ENCODE measurements around the gene SNRK. TPM values are rescaled to one million over a fixed set of nuclear protein-coding genes. Genes with fewer than 3 reads are reported as not detected.

The SNRK gene
- total RNA-seq, 1 experiment from 2014 or later = 11.8 TPM

DNA sequence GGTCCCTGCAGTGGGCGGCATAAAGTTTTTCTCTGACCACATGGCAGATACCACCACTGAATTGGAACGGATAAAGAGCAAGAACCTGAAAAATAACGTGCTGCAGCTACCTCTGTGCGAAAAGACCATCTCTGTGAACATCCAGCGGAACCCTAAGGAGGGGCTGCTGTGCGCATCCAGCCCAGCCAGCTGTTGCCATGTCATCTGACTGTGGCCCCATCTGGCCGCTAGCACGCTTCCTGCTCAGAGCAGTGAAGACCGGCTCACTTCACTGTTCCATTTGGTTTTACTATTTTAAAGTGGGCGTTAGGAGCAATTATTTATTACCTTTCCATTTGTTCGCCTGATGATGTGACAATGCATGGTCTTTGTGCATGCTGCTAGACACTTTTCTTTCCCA is 62.0 kb downstream of the SNRK start (continued):
- TF ChIP-seq PRDM15 (CRISPR knock-in tag; IDR thresholded peaks at IDR 0.05) (no peak), MXD4 (CRISPR knock-in tag; IDR thresholded peaks at IDR 0.05; ENCODE audit: borderline replicate concordance) (no peak), MYBL2 (CRISPR knock-in tag; IDR thresholded peaks at IDR 0.05) (no peak), SOX15 (CRISPR knock-in tag; IDR thresholded peaks at IDR 0.05) (no peak), TEAD1 (CRISPR knock-in tag; IDR thresholded peaks at IDR 0.05) (no peak), NR3C1 (CRISPR knock-in tag; conservative IDR thresholded peaks at IDR 0.05; ENCODE audit: low read depth) (no peak), ZNF671 (CRISPR knock-in tag; IDR thresholded peaks at IDR 0.05) (no peak)
- TF ChIP-seq, protein P1, sequence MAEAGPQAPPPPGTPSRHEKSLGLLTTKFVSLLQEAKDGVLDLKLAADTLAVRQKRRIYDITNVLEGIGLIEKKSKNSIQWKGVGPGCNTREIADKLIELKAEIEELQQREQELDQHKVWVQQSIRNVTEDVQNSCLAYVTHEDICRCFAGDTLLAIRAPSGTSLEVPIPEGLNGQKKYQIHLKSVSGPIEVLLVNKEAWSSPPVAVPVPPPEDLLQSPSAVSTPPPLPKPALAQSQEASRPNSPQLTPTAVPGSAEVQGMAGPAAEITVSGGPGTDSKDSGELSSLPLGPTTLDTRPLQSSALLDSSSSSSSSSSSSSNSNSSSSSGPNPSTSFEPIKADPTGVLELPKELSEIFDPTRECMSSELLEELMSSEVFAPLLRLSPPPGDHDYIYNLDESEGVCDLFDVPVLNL (CRISPR knock-in tag; IDR thresholded peaks at IDR 0.05; ENCODE audit: borderline replicate concordance, low read depth) = no peak
- TF ChIP-seq, protein P2, sequence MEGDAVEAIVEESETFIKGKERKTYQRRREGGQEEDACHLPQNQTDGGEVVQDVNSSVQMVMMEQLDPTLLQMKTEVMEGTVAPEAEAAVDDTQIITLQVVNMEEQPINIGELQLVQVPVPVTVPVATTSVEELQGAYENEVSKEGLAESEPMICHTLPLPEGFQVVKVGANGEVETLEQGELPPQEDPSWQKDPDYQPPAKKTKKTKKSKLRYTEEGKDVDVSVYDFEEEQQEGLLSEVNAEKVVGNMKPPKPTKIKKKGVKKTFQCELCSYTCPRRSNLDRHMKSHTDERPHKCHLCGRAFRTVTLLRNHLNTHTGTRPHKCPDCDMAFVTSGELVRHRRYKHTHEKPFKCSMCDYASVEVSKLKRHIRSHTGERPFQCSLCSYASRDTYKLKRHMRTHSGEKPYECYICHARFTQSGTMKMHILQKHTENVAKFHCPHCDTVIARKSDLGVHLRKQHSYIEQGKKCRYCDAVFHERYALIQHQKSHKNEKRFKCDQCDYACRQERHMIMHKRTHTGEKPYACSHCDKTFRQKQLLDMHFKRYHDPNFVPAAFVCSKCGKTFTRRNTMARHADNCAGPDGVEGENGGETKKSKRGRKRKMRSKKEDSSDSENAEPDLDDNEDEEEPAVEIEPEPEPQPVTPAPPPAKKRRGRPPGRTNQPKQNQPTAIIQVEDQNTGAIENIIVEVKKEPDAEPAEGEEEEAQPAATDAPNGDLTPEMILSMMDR (IDR thresholded peaks at IDR 0.05) = no peak
- TF ChIP-seq, protein P3, sequence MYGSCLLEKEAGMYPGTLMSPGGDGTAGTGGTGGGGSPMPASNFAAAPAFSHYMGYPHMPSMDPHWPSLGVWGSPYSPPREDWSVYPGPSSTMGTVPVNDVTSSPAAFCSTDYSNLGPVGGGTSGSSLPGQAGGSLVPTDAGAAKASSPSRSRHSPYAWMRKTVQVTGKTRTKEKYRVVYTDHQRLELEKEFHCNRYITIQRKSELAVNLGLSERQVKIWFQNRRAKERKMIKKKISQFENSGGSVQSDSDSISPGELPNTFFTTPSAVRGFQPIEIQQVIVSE (CRISPR knock-in tag; IDR thresholded peaks at IDR 0.05; ENCODE audit: borderline replicate concordance) = no peak

- Mint-ChIP-seq H3K9me3 (peaks cover 8% of the 10 kb centered on the region; the same call in 1 of the 2 replicates), H3K4me3 (no peak overlapping the region), H3K27ac (no peak overlapping the region), H3K27me3 (ENCODE audit: low read depth) (peaks cover 16% of the 10 kb centered on the region), H3K36me3 (peaks cover 23% of the 10 kb centered on the region), H3K4me1 (peaks cover 18% of the 10 kb centered on the region)
- ChIA-PET POLR2A (no interaction called here), CTCF (no interaction called here)
- ATAC-seq = no peak
- DNase-seq (ENCODE audit: low spot score) = no peak
- TF ChIP-seq, protein P4, sequence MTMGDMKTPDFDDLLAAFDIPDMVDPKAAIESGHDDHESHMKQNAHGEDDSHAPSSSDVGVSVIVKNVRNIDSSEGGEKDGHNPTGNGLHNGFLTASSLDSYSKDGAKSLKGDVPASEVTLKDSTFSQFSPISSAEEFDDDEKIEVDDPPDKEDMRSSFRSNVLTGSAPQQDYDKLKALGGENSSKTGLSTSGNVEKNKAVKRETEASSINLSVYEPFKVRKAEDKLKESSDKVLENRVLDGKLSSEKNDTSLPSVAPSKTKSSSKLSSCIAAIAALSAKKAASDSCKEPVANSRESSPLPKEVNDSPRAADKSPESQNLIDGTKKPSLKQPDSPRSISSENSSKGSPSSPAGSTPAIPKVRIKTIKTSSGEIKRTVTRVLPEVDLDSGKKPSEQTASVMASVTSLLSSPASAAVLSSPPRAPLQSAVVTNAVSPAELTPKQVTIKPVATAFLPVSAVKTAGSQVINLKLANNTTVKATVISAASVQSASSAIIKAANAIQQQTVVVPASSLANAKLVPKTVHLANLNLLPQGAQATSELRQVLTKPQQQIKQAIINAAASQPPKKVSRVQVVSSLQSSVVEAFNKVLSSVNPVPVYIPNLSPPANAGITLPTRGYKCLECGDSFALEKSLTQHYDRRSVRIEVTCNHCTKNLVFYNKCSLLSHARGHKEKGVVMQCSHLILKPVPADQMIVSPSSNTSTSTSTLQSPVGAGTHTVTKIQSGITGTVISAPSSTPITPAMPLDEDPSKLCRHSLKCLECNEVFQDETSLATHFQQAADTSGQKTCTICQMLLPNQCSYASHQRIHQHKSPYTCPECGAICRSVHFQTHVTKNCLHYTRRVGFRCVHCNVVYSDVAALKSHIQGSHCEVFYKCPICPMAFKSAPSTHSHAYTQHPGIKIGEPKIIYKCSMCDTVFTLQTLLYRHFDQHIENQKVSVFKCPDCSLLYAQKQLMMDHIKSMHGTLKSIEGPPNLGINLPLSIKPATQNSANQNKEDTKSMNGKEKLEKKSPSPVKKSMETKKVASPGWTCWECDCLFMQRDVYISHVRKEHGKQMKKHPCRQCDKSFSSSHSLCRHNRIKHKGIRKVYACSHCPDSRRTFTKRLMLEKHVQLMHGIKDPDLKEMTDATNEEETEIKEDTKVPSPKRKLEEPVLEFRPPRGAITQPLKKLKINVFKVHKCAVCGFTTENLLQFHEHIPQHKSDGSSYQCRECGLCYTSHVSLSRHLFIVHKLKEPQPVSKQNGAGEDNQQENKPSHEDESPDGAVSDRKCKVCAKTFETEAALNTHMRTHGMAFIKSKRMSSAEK (CRISPR knock-in tag; IDR thresholded peaks at IDR 0.05; ENCODE audit: borderline replicate concordance) = no peak
- TF ChIP-seq, protein P2 (IDR thresholded peaks at IDR 0.05) = no peak
- TF ChIP-seq, protein P5, sequence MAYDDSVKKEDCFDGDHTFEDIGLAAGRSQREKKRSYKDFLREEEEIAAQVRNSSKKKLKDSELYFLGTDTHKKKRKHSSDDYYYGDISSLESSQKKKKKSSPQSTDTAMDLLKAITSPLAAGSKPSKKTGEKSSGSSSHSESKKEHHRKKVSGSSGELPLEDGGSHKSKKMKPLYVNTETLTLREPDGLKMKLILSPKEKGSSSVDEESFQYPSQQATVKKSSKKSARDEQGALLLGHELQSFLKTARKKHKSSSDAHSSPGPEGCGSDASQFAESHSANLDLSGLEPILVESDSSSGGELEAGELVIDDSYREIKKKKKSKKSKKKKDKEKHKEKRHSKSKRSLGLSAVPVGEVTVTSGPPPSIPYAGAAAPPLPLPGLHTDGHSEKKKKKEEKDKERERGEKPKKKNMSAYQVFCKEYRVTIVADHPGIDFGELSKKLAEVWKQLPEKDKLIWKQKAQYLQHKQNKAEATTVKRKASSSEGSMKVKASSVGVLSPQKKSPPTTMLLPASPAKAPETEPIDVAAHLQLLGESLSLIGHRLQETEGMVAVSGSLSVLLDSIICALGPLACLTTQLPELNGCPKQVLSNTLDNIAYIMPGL (CRISPR knock-in tag; IDR thresholded peaks at IDR 0.05) = no peak
- TF ChIP-seq ZNF396 (CRISPR knock-in tag; IDR thresholded peaks at IDR 0.05; ENCODE audit: borderline replicate concordance) (no peak), FOXP1 (CRISPR knock-in tag; IDR thresholded peaks at IDR 0.05; ENCODE audit: borderline replicate concordance) (no peak), SOX15 (CRISPR knock-in tag; IDR thresholded peaks at IDR 0.05) (no peak)
- TF ChIP-seq, protein P6, sequence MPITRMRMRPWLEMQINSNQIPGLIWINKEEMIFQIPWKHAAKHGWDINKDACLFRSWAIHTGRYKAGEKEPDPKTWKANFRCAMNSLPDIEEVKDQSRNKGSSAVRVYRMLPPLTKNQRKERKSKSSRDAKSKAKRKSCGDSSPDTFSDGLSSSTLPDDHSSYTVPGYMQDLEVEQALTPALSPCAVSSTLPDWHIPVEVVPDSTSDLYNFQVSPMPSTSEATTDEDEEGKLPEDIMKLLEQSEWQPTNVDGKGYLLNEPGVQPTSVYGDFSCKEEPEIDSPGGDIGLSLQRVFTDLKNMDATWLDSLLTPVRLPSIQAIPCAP (CRISPR knock-in tag; IDR thresholded peaks at IDR 0.05) = no peak
These were observed 62.7 kb downstream of the SNRK start for GRCh38 chr3:43348852-43349574.

All from WTC11 (cell line).